HUES6 (cell line): ENCODE data around the gene OBP2A.

Experiments used
- H3K27ac ChIP-seq: 2 replicates; pipeline ENCODE4 v1.7.0; 2013; ENCODE audit warnings: low read depth, mild to moderate bottlenecking, low read length, inconsistent platforms
- H3K27me3 ChIP-seq: 2 replicates; pipeline ENCODE4 v1.6.1; 2013; ENCODE audit warnings: low read length; ENCODE audit not compliant: control insufficient read depth, insufficient read depth
- H3K36me3 ChIP-seq: 2 replicates; pipeline ENCODE4 v1.6.1; 2013; ENCODE audit warnings: low read length; ENCODE audit not compliant: control insufficient read depth, insufficient read depth
- H3K4me1 ChIP-seq: 2 replicates; pipeline ENCODE4 v1.6.1; 2013; ENCODE audit warnings: low read length; ENCODE audit not compliant: control insufficient read depth, insufficient read depth
- H3K4me3 ChIP-seq: 2 replicates; pipeline ENCODE4 v1.5.1; 2013; ENCODE audit warnings: low read depth, low read length
- H3K9ac ChIP-seq: one replicate; pipeline ENCODE4 v1.6.1; 2013; ENCODE audit warnings: mild to moderate bottlenecking, low read length
- H3K9me3 ChIP-seq: 2 replicates; pipeline ENCODE4 v1.6.1; 2013; ENCODE audit warnings: low read depth, low read length; ENCODE audit not compliant: control insufficient read depth, insufficient read depth

Gene OBP2A

GRCh38 chr9:135561391-135562234 is 15.7 kb downstream of the OBP2A start, which contains the start of gene PAEP:
TSS of gene PAEP (plus strand) at chr9:135561756.
- H3K9me3 ChIP-seq = no peaks in the 10 kb centered on the region
- H3K27ac ChIP-seq = no peak within 1 kb of the TSS
- no peaks in the 10 kb centered on the region for H3K27me3 ChIP-seq
- no peaks in the 10 kb centered on the region for H3K4me1 ChIP-seq
- no peaks in the 10 kb centered on the region for H3K36me3 ChIP-seq
- no peak within 1 kb of the TSS for H3K9ac ChIP-seq
- no peak within 1 kb of the TSS for H3K4me3 ChIP-seq

- no peak overlapping the region for H3K4me3 ChIP-seq
These were observed 16.4 kb downstream of the OBP2A start for GRCh38 chr9:135562235-135562745.

GRCh38 chr9:135563039-135563476 is 17.1 kb downstream of the OBP2A start:
- H3K27me3 ChIP-seq = no peaks in the 10 kb centered on the region
- H3K9me3 ChIP-seq = no peaks in the 10 kb centered on the region
- H3K27ac ChIP-seq = no peak overlapping the region
- no peaks in the 10 kb centered on the region for H3K4me1 ChIP-seq
- no peaks in the 10 kb centered on the region for H3K36me3 ChIP-seq
- H3K9ac ChIP-seq = no peak overlapping the region
- H3K4me3 ChIP-seq = no peak overlapping the region

More at GRCh38 chr9:135562235-135562745, 16.4 kb downstream of the OBP2A start:
- no peak overlapping the region for H3K27ac ChIP-seq
- no peaks in the 10 kb centered on the region for H3K27me3 ChIP-seq
- H3K9me3 ChIP-seq = no peaks in the 10 kb centered on the region
- no peak overlapping the region for H3K9ac ChIP-seq
- no peaks in the 10 kb centered on the region for H3K36me3 ChIP-seq
- H3K4me1 ChIP-seq = no peaks in the 10 kb centered on the region

- Histone ChIP-seq H3K9ac (no peak overlapping the region), H3K27ac (no peak overlapping the region), H3K4me3 (no peak overlapping the region), H3K4me1 (no peaks in the 10 kb centered on the region), H3K36me3 (no peaks in the 10 kb centered on the region), H3K27me3 (no peaks in the 10 kb centered on the region), H3K9me3 (peaks cover 3% of the 10 kb centered on the region; the same call in 1 of the 2 replicates)
These were observed 17.9 kb downstream of the OBP2A start for GRCh38 chr9:135563858-135564257.

- no peaks in the 10 kb centered on the region for H3K36me3 ChIP-seq
- no peak overlapping the region for H3K27ac ChIP-seq
- no peak overlapping the region for H3K4me3 ChIP-seq
- H3K27me3 ChIP-seq = no peaks in the 10 kb centered on the region
- peaks cover 13% of the 10 kb centered on the region for H3K9me3 ChIP-seq
- no peak overlapping the region for H3K9ac ChIP-seq
- no peaks in the 10 kb centered on the region for H3K4me1 ChIP-seq
These were observed 19.3 kb downstream of the OBP2A start for GRCh38 chr9:135565141-135565628.

- Histone ChIP-seq H3K36me3 (no peaks in the 10 kb centered on the region), H3K4me1 (no peaks in the 10 kb centered on the region), H3K27me3 (no peaks in the 10 kb centered on the region), H3K9me3 (peaks cover 13% of the 10 kb centered on the region), H3K4me3 (no peak overlapping the region), H3K27ac (no peak overlapping the region), H3K9ac (no peak overlapping the region)
These were observed 19.7 kb downstream of the OBP2A start for GRCh38 chr9:135565636-135566035.

- Histone ChIP-seq H3K27ac (no peak overlapping the region), H3K4me3 (no peak overlapping the region), H3K27me3 (no peaks in the 10 kb centered on the region), H3K4me1 (no peaks in the 10 kb centered on the region), H3K9me3 (peaks cover 13% of the 10 kb centered on the region), H3K36me3 (no peaks in the 10 kb centered on the region), H3K9ac (no peak overlapping the region)
These were observed 20.6 kb downstream of the OBP2A start for GRCh38 chr9:135566552-135566951.

- no peaks in the 10 kb centered on the region for H3K4me1 ChIP-seq
- H3K27ac ChIP-seq = no peak overlapping the region
- no peaks in the 10 kb centered on the region for H3K27me3 ChIP-seq
- H3K9me3 ChIP-seq = peaks cover 18% of the 10 kb centered on the region
- no peaks in the 10 kb centered on the region for H3K36me3 ChIP-seq
- H3K4me3 ChIP-seq = no peak overlapping the region
- H3K9ac ChIP-seq = no peak overlapping the region
These were observed 21.4 kb downstream of the OBP2A start for GRCh38 chr9:135567311-135567710.

GRCh38 chr9:135568026-135568425 is 22.1 kb downstream of the OBP2A start:
- no peak overlapping the region for H3K9ac ChIP-seq
- no peak overlapping the region for H3K4me3 ChIP-seq
- no peaks in the 10 kb centered on the region for H3K27me3 ChIP-seq
- H3K36me3 ChIP-seq = no peaks in the 10 kb centered on the region
- H3K9me3 ChIP-seq = peaks cover 18% of the 10 kb centered on the region
- no peaks in the 10 kb centered on the region for H3K4me1 ChIP-seq
- no peak overlapping the region for H3K27ac ChIP-seq

- no peak overlapping the region for H3K9ac ChIP-seq
- H3K36me3 ChIP-seq = no peaks in the 10 kb centered on the region
- no peak overlapping the region for H3K4me3 ChIP-seq
- no peaks in the 10 kb centered on the region for H3K4me1 ChIP-seq
- no peak overlapping the region for H3K27ac ChIP-seq
- H3K9me3 ChIP-seq = peaks cover 18% of the 10 kb centered on the region
- no peaks in the 10 kb centered on the region for H3K27me3 ChIP-seq
These were observed 24.5 kb downstream of the OBP2A start for GRCh38 chr9:135570456-135570855.

- H3K4me3 ChIP-seq = no peak overlapping the region
- H3K9ac ChIP-seq = no peak overlapping the region
- H3K36me3 ChIP-seq = no peaks in the 10 kb centered on the region
- no peaks in the 10 kb centered on the region for H3K27me3 ChIP-seq
- no peak overlapping the region for H3K27ac ChIP-seq
- peaks cover 18% of the 10 kb centered on the region for H3K9me3 ChIP-seq
- H3K4me1 ChIP-seq = no peaks in the 10 kb centered on the region
These were observed 26.3 kb downstream of the OBP2A start for GRCh38 chr9:135572233-135572632.
